Measurements from ENCODE around the gene PFN3.
"Not testable (repeated sequence)": the region's sequence is repeated elsewhere in the genome, so short reads cannot be mapped to it uniquely, and the experiment has no call there.

PFN3 gene

DNA sequence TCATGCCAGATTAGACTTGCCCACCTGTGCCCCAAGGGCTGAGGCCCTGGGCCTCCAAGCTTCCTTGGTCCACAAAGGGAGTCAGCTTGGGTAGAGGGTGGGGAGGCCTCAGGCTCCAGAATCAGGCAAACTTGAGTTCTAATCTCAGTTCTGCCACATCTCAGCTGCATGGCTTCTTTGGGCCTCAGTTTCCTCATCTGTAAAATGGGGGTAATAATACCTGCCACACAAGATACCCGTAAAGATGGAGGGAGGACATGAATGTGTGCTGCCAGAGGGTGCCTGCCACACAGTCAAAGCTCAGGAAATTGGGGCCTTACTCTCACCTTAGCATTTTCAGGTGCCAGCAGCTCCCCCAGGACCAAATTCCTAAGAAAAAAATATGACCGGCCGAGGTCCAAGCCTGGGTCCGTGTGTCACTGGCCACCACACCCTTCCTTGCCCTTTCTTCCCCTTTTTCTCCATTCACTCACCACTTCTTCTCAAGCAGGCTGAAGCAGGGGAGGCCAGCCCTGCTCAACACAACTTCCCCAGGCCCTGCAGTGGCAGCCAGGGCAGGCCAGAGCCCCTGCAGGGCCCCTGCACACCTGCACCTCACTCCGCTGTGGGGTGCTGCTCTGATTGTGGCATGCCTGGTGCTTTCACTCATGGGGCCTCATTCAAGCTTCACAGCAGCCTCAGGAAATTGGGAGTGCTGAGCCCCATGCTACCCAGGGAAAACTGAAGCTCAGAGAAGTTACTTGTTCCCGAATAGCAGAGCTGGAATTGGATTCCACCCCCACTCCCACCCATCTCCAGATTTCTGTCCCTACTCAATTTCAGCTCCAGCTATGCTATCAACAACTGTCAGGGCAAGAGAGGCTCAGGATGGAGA, 38.8 kb downstream of the PFN3 start:
- DNase-seq (ENCODE audit: low read depth, low spot score) = no peak

DNA sequence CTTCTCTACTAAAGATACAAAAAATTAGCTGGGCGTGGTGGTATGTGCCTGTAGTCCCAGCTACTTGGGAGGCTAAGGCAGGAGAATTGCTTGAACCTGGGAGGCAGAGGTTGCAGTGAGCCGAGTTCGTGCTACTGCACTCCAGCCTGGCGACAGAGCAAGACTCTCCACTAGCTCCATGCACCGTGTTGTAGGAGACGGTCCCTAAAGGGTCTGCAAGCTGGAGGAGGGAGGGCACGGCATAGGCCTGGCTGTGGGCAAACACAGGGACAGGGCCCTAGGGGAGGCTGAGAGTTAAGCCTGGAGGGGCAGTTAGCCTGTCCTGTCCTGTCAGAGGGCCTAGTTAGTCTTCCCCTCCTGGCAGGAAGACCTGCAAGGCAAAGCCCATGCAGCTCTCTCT, 39.7 kb downstream of the PFN3 start:
- not testable (repeated sequence) for DNase-seq (ENCODE audit: low read depth, low spot score)

DNA sequence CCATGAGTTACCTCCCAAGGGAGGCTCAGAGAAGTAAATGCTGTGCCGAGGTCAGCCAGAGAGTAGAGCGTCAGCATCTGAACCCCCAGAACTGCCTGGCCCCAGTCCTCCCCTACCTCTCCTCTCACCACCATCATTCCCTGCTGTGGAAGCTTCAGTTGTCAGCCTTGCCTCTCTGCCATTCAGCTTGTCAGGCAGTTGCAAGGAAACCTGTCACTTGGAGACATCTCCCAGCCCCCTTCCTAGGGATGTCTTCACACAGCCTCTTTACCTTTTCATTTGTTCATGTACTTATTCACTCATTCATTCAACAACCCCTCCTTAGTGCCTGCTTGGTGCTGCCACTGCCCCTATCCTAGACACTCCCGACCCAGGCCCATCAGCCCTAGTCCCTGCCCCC, 40.6 kb downstream of the PFN3 start:
- DNase-seq (ENCODE audit: low read depth, low spot score) = no peak

DNA sequence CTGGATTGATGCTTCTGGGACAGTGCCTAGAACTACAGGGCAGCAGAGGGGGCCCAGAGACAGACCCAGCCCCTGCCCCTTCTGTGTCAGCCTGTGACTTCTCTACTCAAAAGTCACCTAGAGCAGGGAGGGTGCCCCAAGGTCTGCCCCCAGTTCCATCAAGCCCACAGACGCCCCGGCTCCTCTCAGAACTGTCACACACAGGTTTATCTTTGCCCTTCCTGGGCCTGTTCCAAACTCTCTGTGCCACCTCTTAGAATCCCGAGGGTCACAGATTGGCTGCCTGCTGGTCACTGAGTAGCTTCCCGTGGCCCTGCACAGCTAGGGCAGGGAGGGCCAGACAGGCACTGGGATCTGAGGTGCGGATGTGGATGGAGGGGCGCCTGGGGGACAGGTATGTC, 41.0 kb downstream of the PFN3 start:
- no peak for DNase-seq (ENCODE audit: low read depth, low spot score)

- no peak for DNase-seq (ENCODE audit: low read depth, low spot score)
Observed at GRCh38 chr5:177358370-177358819, 42.1 kb downstream of the PFN3 start.

DNA sequence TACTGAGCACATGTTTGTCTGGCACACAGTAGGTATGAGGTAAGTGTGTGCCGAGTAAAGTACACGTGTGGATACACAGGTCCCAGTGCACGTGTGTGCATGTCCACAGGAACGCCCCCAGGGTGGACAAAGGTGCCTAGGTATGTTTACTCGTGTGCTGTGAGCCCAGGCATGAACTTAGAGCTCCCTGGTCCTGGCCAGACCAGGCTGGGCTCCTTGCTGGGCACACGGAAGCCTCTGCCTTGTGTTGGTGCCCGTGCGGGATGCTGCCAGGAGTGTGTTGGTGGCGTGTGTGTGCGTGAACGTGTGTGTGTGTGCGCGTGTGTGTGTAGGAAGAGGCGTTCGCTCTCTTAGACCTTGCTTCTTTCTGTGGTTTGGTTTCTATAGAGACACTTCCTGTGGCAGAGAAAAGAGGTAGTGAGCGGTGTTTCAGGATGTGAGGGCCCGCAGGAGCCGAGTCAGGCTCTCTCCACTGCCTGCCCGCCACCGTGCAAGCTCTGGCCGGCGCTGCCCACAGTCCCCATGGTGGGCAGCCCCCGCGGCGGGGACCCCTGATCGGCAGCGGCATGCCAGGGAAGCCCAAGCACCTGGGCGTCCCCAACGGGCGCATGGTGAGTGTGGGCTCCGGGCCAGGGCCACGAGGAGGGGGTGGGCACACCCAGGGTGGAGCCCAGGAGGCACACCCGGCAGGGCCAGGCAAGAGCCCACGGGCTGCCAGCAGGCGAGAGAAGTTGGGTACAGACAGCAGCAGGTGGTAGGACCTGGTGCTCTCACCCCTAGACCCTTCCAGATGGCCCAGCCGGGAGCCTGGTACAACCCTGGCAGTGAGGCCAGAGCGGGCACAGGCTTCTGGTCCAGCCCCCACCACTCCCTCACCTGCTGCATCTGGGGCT, 42.8 kb downstream of the PFN3 start, which contains the start of gene RGS14:
RGS14 (plus strand) TSS at position 466 of the 893 bp plus-strand sequence; CDS start at position 567, 101 bp downstream.
- peak; percentile 27 for DNase-seq (ENCODE audit: low read depth, low spot score)

- DNase-seq (ENCODE audit: low read depth, low spot score) = no peak
Observed at GRCh38 chr5:177357146-177357458, 43.4 kb downstream of the PFN3 start.

- DNase-seq (ENCODE audit: low read depth, low spot score) = no peak
Observed at GRCh38 chr5:177356746-177357145, 43.7 kb downstream of the PFN3 start.

DNA sequence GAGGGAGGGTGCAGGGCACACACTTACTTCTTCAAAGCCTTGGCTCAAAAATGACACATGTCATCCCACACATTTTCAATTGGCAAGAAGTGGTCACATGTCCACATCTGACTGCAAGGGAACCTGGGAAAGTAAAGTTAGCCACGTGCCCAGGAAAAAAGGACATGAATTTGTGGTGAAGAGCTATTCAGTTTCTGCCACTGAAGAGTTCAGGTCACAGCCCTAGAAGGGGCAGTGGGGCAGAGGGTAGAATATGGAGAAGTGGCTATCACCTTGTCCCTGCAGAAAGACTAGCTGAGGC, 44.6 kb downstream of the PFN3 start:
- DNase-seq (ENCODE audit: low read depth, low spot score) = no peak

- DNase-seq (ENCODE audit: low read depth, low spot score) = no peak
Observed at GRCh38 chr5:177355162-177355867, 45.1 kb downstream of the PFN3 start.

GRCh38 chr5:177354711-177355110, 45.8 kb downstream of the PFN3 start:
- DNase-seq (ENCODE audit: low read depth, low spot score) = no peak

DNA sequence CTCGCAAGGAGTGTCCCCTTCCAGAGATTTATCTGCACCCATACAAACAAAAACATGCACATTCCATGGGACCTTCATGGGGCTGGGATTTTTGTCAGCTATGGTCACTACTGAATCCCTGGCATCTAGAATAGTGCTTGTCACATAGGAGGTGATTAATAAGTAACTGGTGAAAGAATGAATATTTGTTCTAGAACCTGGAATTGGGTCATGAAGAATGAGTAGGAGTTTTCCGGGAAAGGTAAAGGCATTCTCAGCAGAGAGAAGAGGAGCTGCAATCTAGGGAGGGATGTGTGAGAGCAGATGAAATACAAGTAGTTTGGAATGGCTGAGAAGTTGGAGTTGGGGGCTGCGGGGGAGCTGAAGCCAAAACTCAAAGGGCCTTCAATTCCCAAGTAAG, 46.2 kb downstream of the PFN3 start:
- no peak for DNase-seq (ENCODE audit: low read depth, low spot score)

DNA sequence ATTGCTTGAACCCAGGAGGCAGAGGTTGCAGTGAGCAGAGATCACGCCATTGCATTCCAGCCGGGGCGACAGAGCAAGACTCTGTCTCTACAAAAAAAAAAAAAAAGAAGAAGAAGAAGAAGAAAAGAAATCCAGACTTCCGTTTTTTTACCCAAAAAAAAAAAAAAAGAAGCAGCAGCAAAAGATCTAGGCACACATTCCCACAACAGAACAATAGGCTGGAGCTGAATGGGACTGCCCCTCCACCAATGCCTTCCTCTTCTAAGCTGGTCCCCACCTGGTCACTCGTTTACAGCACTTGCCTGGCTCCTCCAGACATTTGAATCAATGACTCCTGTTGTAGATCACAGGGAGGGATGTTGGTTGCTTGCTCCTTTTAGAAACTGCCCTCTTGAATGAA, 47.4 kb downstream of the PFN3 start:
- no peak for DNase-seq (ENCODE audit: low read depth, low spot score)

DNA sequence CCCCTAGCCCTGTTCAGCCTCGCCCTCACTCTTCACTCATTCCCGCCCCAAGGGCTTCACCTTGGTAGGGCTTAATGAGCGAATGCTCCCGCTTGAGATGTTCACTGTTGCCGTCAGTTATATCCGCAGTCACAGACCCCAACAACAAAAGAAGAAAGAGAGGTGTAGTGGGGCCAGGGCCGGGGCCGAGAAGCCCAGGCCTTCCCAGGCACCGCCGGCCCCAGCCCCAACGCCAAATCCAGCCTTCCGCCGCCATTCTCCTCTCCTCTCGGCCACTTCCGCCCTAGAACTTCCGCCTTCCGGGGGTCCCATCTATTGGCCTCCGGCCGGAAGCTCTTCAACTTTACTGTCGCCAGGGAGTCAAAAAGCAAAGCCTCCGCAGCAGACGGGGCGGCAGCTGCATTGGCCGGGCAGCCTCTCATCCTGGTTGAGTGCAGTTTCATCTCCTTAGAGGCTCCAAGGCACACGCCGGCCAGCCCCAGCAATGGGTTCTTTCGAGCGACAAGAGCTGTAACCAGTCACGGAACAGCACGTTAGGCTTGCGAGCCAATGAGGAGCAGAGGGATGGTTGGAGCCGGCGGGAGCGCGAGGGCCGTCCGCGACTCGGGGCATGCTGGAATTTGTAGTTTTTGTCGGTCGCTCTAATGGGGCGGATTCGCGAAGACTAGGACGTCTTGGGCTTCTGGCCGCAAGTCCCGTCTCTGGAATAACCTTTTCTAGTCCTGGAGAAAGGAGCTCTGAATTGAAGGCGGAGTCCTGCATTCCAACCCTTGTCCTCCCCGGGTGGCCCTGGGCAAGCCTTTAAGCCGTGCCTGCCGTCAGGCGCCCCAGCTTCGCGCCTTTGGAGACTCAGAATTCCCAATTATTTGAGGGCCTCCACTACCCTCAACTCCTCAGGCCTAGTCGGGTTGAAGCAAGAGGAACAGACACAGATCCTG, 48.8 kb downstream of the PFN3 start, which contains the start of gene LMAN2:
LMAN2 (minus strand) TSS at position 277 of the 938 bp plus-strand sequence; CDS start at position 256, 21 bp downstream.
- peak; percentile 80 for DNase-seq (ENCODE audit: low read depth, low spot score)

DNA sequence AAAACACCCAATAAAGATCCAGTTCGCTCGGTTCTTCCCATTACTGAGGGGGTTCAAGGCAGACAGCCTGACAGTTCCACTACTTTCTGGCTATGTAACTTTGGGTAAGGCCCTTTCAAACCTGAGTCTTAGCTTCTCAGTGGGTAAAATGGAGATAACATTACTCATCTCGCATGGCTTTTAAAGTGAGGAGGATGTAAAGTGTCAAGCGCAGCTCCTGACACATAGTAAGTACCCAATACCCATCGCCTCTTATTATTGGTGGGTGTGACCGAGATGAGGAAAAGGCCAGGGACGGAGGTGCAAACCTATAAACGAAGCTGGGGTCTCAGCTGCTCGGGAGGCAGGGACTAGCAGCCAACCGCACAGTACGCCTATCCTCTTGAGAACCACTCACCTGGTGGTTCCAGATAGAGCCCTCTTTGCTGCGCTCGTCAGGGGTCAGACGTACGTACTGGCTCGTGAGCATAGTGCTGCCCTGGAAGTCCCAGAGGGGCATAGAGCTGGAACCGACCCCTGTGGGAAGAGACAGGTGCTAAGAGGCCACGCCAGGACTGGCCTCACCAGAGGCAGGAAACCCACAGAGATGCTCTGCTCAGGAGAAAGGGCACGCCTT, 49.6 kb downstream of the PFN3 start:
- DNase-seq (ENCODE audit: low read depth, low spot score) = no peak
